ENCODE measurements around the gene RNU7-1. TPM values are rescaled to one million over a fixed set of nuclear protein-coding genes. Genes with fewer than 3 reads are reported as not detected.
A peak's percentile ranks its signal among the peaks of the same experiment; 100 is the strongest.

Gene RNU7-1
- total and polyA plus RNA-seq, 10 of the 15 experiments (the other 5 are each of a cell fraction or from before 2014, with no cell fraction given), result not detected

- TF ChIP-seq ZBTB33 (IDR thresholded peaks at IDR 0.05) (no peak), CREM (IDR thresholded peaks at IDR 0.05; ENCODE audit: low read depth) (0 out of 2 replicates have a peak, but pooled peaks have one; percentile 9), PRDM15 (CRISPR knock-in tag; IDR thresholded peaks at IDR 0.05) (no peak), ZNF24 (IDR thresholded peaks at IDR 0.05) (no peak), NFYA (IDR thresholded peaks at IDR 0.05; ENCODE audit: borderline replicate concordance, low read depth, low read length) (no peak), E2F4 (IDR thresholded peaks at IDR 0.05; ENCODE audit: low read depth, low read length) (no peak), CHD4 (IDR thresholded peaks at IDR 0.05) (no peak), KAT2A (conservative IDR thresholded peaks at IDR 0.05; ENCODE audit: control insufficient read depth, low read depth, low read length) (no peak), MEF2B (IDR thresholded peaks at IDR 0.05; ENCODE audit: partially characterized antibody, poor library complexity, severe bottlenecking) (no peak), SMARCA5 (IDR thresholded peaks at IDR 0.05) (peak; percentile 72), BCL11A (IDR thresholded peaks at IDR 0.05; ENCODE audit: low read depth, low read length) (peak; percentile 84), SIN3A (IDR thresholded peaks at IDR 0.05; ENCODE audit: low read depth, low read length) (peak; percentile 61; the same call in 1 of the 2 replicates), ZZZ3 (IDR thresholded peaks at IDR 0.05; ENCODE audit: control insufficient read depth, insufficient read length, low read depth) (no peak), PAX8 (IDR thresholded peaks at IDR 0.05) (no peak), RB1 (IDR thresholded peaks at IDR 0.05; ENCODE audit: borderline replicate concordance) (peak; percentile 95; the same call in 1 of the 2 replicates), TARDBP (IDR thresholded peaks at IDR 0.05; ENCODE audit: borderline replicate concordance) (no peak), ZNF274 (IDR thresholded peaks at IDR 0.05; ENCODE audit: insufficient read depth, insufficient read length) (no peak), RFX5 (IDR thresholded peaks at IDR 0.05; ENCODE audit: low read depth, low read length) (no peak), SRF (IDR thresholded peaks at IDR 0.05; ENCODE audit: low read depth in 2 of 2, low read length in 2 of 2) (peak; percentile 87 to 95)
- TF ChIP-seq, protein P1, sequence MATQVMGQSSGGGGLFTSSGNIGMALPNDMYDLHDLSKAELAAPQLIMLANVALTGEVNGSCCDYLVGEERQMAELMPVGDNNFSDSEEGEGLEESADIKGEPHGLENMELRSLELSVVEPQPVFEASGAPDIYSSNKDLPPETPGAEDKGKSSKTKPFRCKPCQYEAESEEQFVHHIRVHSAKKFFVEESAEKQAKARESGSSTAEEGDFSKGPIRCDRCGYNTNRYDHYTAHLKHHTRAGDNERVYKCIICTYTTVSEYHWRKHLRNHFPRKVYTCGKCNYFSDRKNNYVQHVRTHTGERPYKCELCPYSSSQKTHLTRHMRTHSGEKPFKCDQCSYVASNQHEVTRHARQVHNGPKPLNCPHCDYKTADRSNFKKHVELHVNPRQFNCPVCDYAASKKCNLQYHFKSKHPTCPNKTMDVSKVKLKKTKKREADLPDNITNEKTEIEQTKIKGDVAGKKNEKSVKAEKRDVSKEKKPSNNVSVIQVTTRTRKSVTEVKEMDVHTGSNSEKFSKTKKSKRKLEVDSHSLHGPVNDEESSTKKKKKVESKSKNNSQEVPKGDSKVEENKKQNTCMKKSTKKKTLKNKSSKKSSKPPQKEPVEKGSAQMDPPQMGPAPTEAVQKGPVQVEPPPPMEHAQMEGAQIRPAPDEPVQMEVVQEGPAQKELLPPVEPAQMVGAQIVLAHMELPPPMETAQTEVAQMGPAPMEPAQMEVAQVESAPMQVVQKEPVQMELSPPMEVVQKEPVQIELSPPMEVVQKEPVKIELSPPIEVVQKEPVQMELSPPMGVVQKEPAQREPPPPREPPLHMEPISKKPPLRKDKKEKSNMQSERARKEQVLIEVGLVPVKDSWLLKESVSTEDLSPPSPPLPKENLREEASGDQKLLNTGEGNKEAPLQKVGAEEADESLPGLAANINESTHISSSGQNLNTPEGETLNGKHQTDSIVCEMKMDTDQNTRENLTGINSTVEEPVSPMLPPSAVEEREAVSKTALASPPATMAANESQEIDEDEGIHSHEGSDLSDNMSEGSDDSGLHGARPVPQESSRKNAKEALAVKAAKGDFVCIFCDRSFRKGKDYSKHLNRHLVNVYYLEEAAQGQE (IDR thresholded peaks at IDR 0.05; ENCODE audit: low read depth, low read length), result no peak
These were observed 968 bp downstream of the RNU7-1 start (continued) for GRCh38 chr12:6944381-6945186.

Data from GM12878 (cell line).